ENCODE data around the gene HOXC11.

The HOXC11 gene

GRCh38 chr12:53973236-53974042 is 513 bp downstream of the HOXC11 start:
- Histone ChIP-seq H3K9me3 (ENCODE audit: control insufficient read depth, low read length) (no peaks in the 10 kb centered on the region), H3K4me3 (ENCODE audit: insufficient read depth, low read depth, low read length, poor library complexity, severe bottlenecking) (no peak overlapping the region), H3K4me1 (ENCODE audit: control insufficient read depth, insufficient read depth, low read length, poor library complexity, severe bottlenecking) (peaks cover 31% of the 10 kb centered on the region), H3K27me3 (replicated peaks; ENCODE audit: control insufficient read depth, insufficient read depth, low read length, poor library complexity, severe bottlenecking) (peaks cover 92% of the 10 kb centered on the region), H3K36me3 (ENCODE audit: control insufficient read depth, insufficient read depth, low read length) (no peaks in the 10 kb centered on the region), H3K27ac (ENCODE audit: insufficient read depth, low read length, poor library complexity, severe bottlenecking) (no peak overlapping the region)
- DNase-seq: no peak

GRCh38 chr12:53974084-53975063 is 1.4 kb downstream of the HOXC11 start, which contains the start of gene HOTAIR:
Gene HOTAIR (minus strand): TSS chr12:53974954.
- H3K36me3 ChIP-seq (ENCODE audit: control insufficient read depth, insufficient read depth, low read length): no peaks in the 10 kb centered on the region
- H3K27ac ChIP-seq (ENCODE audit: insufficient read depth, low read length, poor library complexity, severe bottlenecking): no peak within 1 kb of the TSS
- no peak for DNase-seq
- peaks cover 31% of the 10 kb centered on the region for H3K4me1 ChIP-seq (ENCODE audit: control insufficient read depth, insufficient read depth, low read length, poor library complexity, severe bottlenecking)
- H3K27me3 ChIP-seq (replicated peaks; ENCODE audit: control insufficient read depth, insufficient read depth, low read length, poor library complexity, severe bottlenecking): peaks cover 94% of the 10 kb centered on the region
- H3K4me3 ChIP-seq (ENCODE audit: insufficient read depth, low read depth, low read length, poor library complexity, severe bottlenecking): peak within 1 kb of the TSS; percentile 50
- H3K9me3 ChIP-seq (ENCODE audit: control insufficient read depth, low read length): no peaks in the 10 kb centered on the region

GRCh38 chr12:53975064-53975471 is 2.1 kb downstream of the HOXC11 start:
- H3K4me1 ChIP-seq (ENCODE audit: control insufficient read depth, insufficient read depth, low read length, poor library complexity, severe bottlenecking): peaks cover 31% of the 10 kb centered on the region
- H3K9me3 ChIP-seq (ENCODE audit: control insufficient read depth, low read length): no peaks in the 10 kb centered on the region
- peak overlapping the region; percentile 50 for H3K4me3 ChIP-seq (ENCODE audit: insufficient read depth, low read depth, low read length, poor library complexity, severe bottlenecking)
- no peak overlapping the region for H3K27ac ChIP-seq (ENCODE audit: insufficient read depth, low read length, poor library complexity, severe bottlenecking)
- no peak for DNase-seq
- no peaks in the 10 kb centered on the region for H3K36me3 ChIP-seq (ENCODE audit: control insufficient read depth, insufficient read depth, low read length)
- peaks cover 92% of the 10 kb centered on the region for H3K27me3 ChIP-seq (replicated peaks; ENCODE audit: control insufficient read depth, insufficient read depth, low read length, poor library complexity, severe bottlenecking)

- peaks cover 92% of the 10 kb centered on the region for H3K27me3 ChIP-seq (replicated peaks; ENCODE audit: control insufficient read depth, insufficient read depth, low read length, poor library complexity, severe bottlenecking)
- no peaks in the 10 kb centered on the region for H3K36me3 ChIP-seq (ENCODE audit: control insufficient read depth, insufficient read depth, low read length)
- H3K27ac ChIP-seq (ENCODE audit: insufficient read depth, low read length, poor library complexity, severe bottlenecking): no peak overlapping the region
- peaks cover 31% of the 10 kb centered on the region for H3K4me1 ChIP-seq (ENCODE audit: control insufficient read depth, insufficient read depth, low read length, poor library complexity, severe bottlenecking)
- DNase-seq: no peak
- H3K9me3 ChIP-seq (ENCODE audit: control insufficient read depth, low read length): no peaks in the 10 kb centered on the region
- H3K4me3 ChIP-seq (ENCODE audit: insufficient read depth, low read depth, low read length, poor library complexity, severe bottlenecking): no peak overlapping the region
Observed at GRCh38 chr12:53975479-53976152, 2.7 kb downstream of the HOXC11 start.

GRCh38 chr12:53976172-53976822 is 3.4 kb downstream of the HOXC11 start:
- no peak overlapping the region for H3K27ac ChIP-seq (ENCODE audit: insufficient read depth, low read length, poor library complexity, severe bottlenecking)
- no peak for DNase-seq
- H3K4me3 ChIP-seq (ENCODE audit: insufficient read depth, low read depth, low read length, poor library complexity, severe bottlenecking): no peak overlapping the region
- H3K36me3 ChIP-seq (ENCODE audit: control insufficient read depth, insufficient read depth, low read length): no peaks in the 10 kb centered on the region
- H3K4me1 ChIP-seq (ENCODE audit: control insufficient read depth, insufficient read depth, low read length, poor library complexity, severe bottlenecking): peaks cover 31% of the 10 kb centered on the region
- H3K9me3 ChIP-seq (ENCODE audit: control insufficient read depth, low read length): no peaks in the 10 kb centered on the region
- peaks cover 93% of the 10 kb centered on the region for H3K27me3 ChIP-seq (replicated peaks; ENCODE audit: control insufficient read depth, insufficient read depth, low read length, poor library complexity, severe bottlenecking)

- no peak for DNase-seq
- Histone ChIP-seq H3K4me3 (ENCODE audit: insufficient read depth, low read depth, low read length, poor library complexity, severe bottlenecking) (no peak overlapping the region), H3K9me3 (ENCODE audit: control insufficient read depth, low read length) (no peaks in the 10 kb centered on the region), H3K36me3 (ENCODE audit: control insufficient read depth, insufficient read depth, low read length) (no peaks in the 10 kb centered on the region), H3K27me3 (replicated peaks; ENCODE audit: control insufficient read depth, insufficient read depth, low read length, poor library complexity, severe bottlenecking) (peaks cover 94% of the 10 kb centered on the region), H3K27ac (ENCODE audit: insufficient read depth, low read length, poor library complexity, severe bottlenecking) (no peak overlapping the region), H3K4me1 (ENCODE audit: control insufficient read depth, insufficient read depth, low read length, poor library complexity, severe bottlenecking) (peaks cover 31% of the 10 kb centered on the region)
Observed at GRCh38 chr12:53976823-53977595, 4.1 kb downstream of the HOXC11 start.

- H3K4me1 ChIP-seq (ENCODE audit: control insufficient read depth, insufficient read depth, low read length, poor library complexity, severe bottlenecking): peaks cover 31% of the 10 kb centered on the region
- no peak overlapping the region for H3K27ac ChIP-seq (ENCODE audit: insufficient read depth, low read length, poor library complexity, severe bottlenecking)
- H3K9me3 ChIP-seq (ENCODE audit: control insufficient read depth, low read length): no peaks in the 10 kb centered on the region
- peaks cover 94% of the 10 kb centered on the region for H3K27me3 ChIP-seq (replicated peaks; ENCODE audit: control insufficient read depth, insufficient read depth, low read length, poor library complexity, severe bottlenecking)
- H3K36me3 ChIP-seq (ENCODE audit: control insufficient read depth, insufficient read depth, low read length): no peaks in the 10 kb centered on the region
- DNase-seq: no peak
- H3K4me3 ChIP-seq (ENCODE audit: insufficient read depth, low read depth, low read length, poor library complexity, severe bottlenecking): no peak overlapping the region
Observed at GRCh38 chr12:53977596-53978445, 4.9 kb downstream of the HOXC11 start.

- H3K9me3 ChIP-seq (ENCODE audit: control insufficient read depth, low read length): no peaks in the 10 kb centered on the region
- H3K4me1 ChIP-seq (ENCODE audit: control insufficient read depth, insufficient read depth, low read length, poor library complexity, severe bottlenecking): peaks cover 24% of the 10 kb centered on the region
- H3K27me3 ChIP-seq (replicated peaks; ENCODE audit: control insufficient read depth, insufficient read depth, low read length, poor library complexity, severe bottlenecking): peaks cover 95% of the 10 kb centered on the region
- H3K4me3 ChIP-seq (ENCODE audit: insufficient read depth, low read depth, low read length, poor library complexity, severe bottlenecking): no peak overlapping the region
- H3K36me3 ChIP-seq (ENCODE audit: control insufficient read depth, insufficient read depth, low read length): no peaks in the 10 kb centered on the region
- H3K27ac ChIP-seq (ENCODE audit: insufficient read depth, low read length, poor library complexity, severe bottlenecking): no peak overlapping the region
- no peak for DNase-seq
Observed at GRCh38 chr12:53978477-53979356, 5.8 kb downstream of the HOXC11 start.

Measured in effector memory CD4-positive, alpha-beta T cell (primary cell).